Keratinocyte (primary cell): Measurements from ENCODE around the gene TNS1. TPM values are rescaled to one million over a fixed set of nuclear protein-coding genes. Genes with fewer than 3 reads are reported as not detected.
A peak's percentile ranks its signal among the peaks of the same experiment; 100 is the strongest.

Experiments used
- DNase-seq: peaks from one replicate; pipeline ENCODE4 v3.0.0-alpha.2; 2011; ENCODE audit warnings: low read depth, missing footprints, low spot score
- FAIRE-seq: peaks from 2 replicates; lab custom pipeline; 2011; peaks lifted over from hg19 to GRCh38; lab: Jason Lieb, UNC
- H2AFZ ChIP-seq: 2 replicates; pipeline ENCODE4 v1.6.0; 2012; ENCODE audit warnings: low read length, control low read depth, inconsistent platforms; ENCODE audit not compliant: control insufficient read depth
- H3K27ac ChIP-seq: 2 replicates; pipeline ENCODE4 v1.5.1; 2011; ENCODE audit warnings: low read length; ENCODE audit not compliant: control insufficient read depth, insufficient read depth
- H3K27me3 ChIP-seq: 3 replicates; pipeline ENCODE4 v1.6.0; 2011; ENCODE audit warnings: low read length; ENCODE audit not compliant: control insufficient read depth, insufficient read depth; ENCODE audit errors: extremely low read depth
- H3K36me3 ChIP-seq, 2 experiments: 2 replicates in 1 of 2; 3 replicates in 1 of 2; pipeline ENCODE4 v1.5.1; 2011; ENCODE audit warnings: low read length in 2 of 2, mild to moderate bottlenecking in 1 of 2; ENCODE audit not compliant: control insufficient read depth in 2 of 2, insufficient read depth in 2 of 2; ENCODE audit errors: extremely low read depth in 1 of 2
- H3K4me1 ChIP-seq: 3 replicates; pipeline ENCODE4 v1.5.1; 2011; ENCODE audit warnings: low read length; ENCODE audit not compliant: control insufficient read depth, insufficient read depth; ENCODE audit errors: extremely low read depth
- H3K4me2 ChIP-seq: 3 replicates; pipeline ENCODE4 v1.6.0; 2011; ENCODE audit warnings: low read depth, low read length; ENCODE audit not compliant: control insufficient read depth, insufficient read depth; ENCODE audit errors: extremely low read depth
- H3K4me3 ChIP-seq, 3 experiments: fragments of 200-600 bp in 1 of 3; sonication (generic) in 1 of 3; 2 replicates in 2 of 3; 3 replicates in 1 of 3; pipeline ENCODE4 v1.5.1; 2011 to 2016; ENCODE audit warnings: low read length in 3 of 3, mild to moderate bottlenecking in 3 of 3, control low read depth in 2 of 3, inconsistent platforms in 1 of 3, low read depth in 1 of 3, mixed read lengths in 1 of 3, mixed run types in 1 of 3, moderate library complexity in 1 of 3; ENCODE audit not compliant: control insufficient read depth in 2 of 3, insufficient read depth in 2 of 3; ENCODE audit errors: extremely low read depth in 1 of 3
- H3K79me2 ChIP-seq: 2 replicates; pipeline ENCODE4 v1.6.0; 2012; ENCODE audit warnings: low read length; ENCODE audit not compliant: control insufficient read depth, insufficient read depth
- H3K9ac ChIP-seq: 3 replicates; pipeline ENCODE4 v1.6.0; 2011; ENCODE audit warnings: low read length; ENCODE audit not compliant: control insufficient read depth, insufficient read depth; ENCODE audit errors: extremely low read depth
- H3K9me1 ChIP-seq: 3 replicates; pipeline ENCODE4 v1.6.0; 2011; ENCODE audit warnings: low read length; ENCODE audit not compliant: control insufficient read depth, insufficient read depth; ENCODE audit errors: extremely low read depth
- H3K9me3 ChIP-seq: 2 replicates; pipeline ENCODE4 v1.5.1; 2012; ENCODE audit warnings: low read depth, low read length; ENCODE audit not compliant: control insufficient read depth
- H4K20me1 ChIP-seq: 3 replicates; pipeline ENCODE4 v1.6.0; 2011; ENCODE audit warnings: low read length; ENCODE audit not compliant: control insufficient read depth, insufficient read depth; ENCODE audit errors: extremely low read depth
- EZH2 ChIP-seq: IDR thresholded peaks from one replicate; pipeline ENCODE4 v1.6.1; 2012; ENCODE audit warnings: inconsistent platforms, mild to moderate bottlenecking, low read length, moderate library complexity
- dilution Hi-C: fragments of 300-500 bp; cut with MboI; formaldehyde crosslinking; loops from one replicate; pipeline ENCODE4 v1.7.0; 2020; ENCODE audit warnings: low sequenced_read_pairs; ENCODE audit not compliant: extremely low pct_ligation_motif_present
- polyA plus RNA-seq, 5 experiments: library from polyadenylated mRNA; depleted of rRNA in 3 of 5; stranded (reverse) in 3 of 5; stranded (forward) in 1 of 5; unstranded in 1 of 5; fragments of >200 nt; gene quantifications; 1 replicate in 1 of 5; 2 replicates in 3 of 5; 3 replicates in 1 of 5; pipeline versions ENCODE4 v1.2.1 to v1.2.3, GENCODE V29; 2011 to 2012; ENCODE audit warnings: missing spikeins in 2 of 5, low read depth in 1 of 5, low replicate concordance in 1 of 5
- TF ChIP-seq, protein P1 (sequence below), 3 experiments: IDR thresholded peaks in 1 of 3; conservative IDR thresholded peaks in 1 of 3; optimal IDR thresholded peaks in 1 of 3; 2 replicates in 2 of 3; 3 replicates in 1 of 3; pipeline versions ENCODE3 to v1.5.1; 2011; ENCODE audit warnings: low read length in 3 of 3, mild to moderate bottlenecking in 3 of 3, moderate library complexity in 2 of 3, control low read depth in 1 of 3, inconsistent platforms in 1 of 3; ENCODE audit not compliant: insufficient read depth in 2 of 3; ENCODE audit errors: extremely low read depth in 1 of 3

Gene TNS1
- polyA plus RNA-seq, 1 donor (not counting 4 experiments of a cell fraction or from before 2014, with no cell fraction given): 2.5 TPM

DNA sequence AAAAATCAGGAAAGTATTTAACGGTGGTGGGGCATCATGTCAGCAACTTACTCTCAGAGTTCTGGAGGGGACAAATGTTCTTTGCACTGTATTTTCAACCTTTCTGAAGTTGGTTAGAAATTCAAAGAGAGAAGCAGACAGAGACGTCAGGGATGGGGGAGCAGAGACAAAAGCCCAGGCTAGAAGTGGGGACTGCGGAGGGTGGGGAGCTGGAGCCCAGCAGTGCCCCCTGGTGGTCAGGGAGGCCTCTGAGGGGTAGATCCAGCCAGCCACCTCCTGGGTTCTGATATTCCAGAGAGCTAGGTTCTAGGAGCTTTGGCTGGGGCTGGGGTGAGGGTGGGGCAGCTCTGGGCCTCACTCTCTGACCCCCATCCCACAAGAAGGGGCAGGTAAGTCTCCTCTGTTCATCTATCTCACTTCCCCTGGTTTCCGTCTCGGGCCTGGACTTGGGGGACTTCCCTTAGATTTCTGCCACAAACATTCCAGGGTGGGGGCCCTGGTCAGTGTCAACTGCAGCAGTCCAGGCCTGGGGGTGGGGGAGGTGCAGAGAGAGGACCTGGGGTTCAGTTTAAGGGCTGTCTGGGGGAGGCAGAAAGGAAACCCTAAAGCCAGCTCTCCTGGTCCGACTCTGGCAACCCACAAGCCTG lies 8.9 kb downstream of the TNS1 start:
- H3K9ac ChIP-seq: no peak overlapping the region
- H2AFZ ChIP-seq: no peak overlapping the region
- no peaks in the 10 kb centered on the region for H3K9me3 ChIP-seq
- no peak for FAIRE-seq
- no peak overlapping the region for H3K27ac ChIP-seq
- H3K4me3 ChIP-seq: no peak overlapping the region
- H3K4me2 ChIP-seq: no peak overlapping the region
- no peaks in the 10 kb centered on the region for H3K79me2 ChIP-seq
- peaks cover 27% of the 10 kb centered on the region for H3K4me1 ChIP-seq
- no peaks in the 10 kb centered on the region for H3K9me1 ChIP-seq
- TF ChIP-seq, protein P1, sequence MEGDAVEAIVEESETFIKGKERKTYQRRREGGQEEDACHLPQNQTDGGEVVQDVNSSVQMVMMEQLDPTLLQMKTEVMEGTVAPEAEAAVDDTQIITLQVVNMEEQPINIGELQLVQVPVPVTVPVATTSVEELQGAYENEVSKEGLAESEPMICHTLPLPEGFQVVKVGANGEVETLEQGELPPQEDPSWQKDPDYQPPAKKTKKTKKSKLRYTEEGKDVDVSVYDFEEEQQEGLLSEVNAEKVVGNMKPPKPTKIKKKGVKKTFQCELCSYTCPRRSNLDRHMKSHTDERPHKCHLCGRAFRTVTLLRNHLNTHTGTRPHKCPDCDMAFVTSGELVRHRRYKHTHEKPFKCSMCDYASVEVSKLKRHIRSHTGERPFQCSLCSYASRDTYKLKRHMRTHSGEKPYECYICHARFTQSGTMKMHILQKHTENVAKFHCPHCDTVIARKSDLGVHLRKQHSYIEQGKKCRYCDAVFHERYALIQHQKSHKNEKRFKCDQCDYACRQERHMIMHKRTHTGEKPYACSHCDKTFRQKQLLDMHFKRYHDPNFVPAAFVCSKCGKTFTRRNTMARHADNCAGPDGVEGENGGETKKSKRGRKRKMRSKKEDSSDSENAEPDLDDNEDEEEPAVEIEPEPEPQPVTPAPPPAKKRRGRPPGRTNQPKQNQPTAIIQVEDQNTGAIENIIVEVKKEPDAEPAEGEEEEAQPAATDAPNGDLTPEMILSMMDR (optimal IDR thresholded peaks at IDR 0.05 in 1 of 3, IDR thresholded peaks at IDR 0.05 in 1 of 3, conservative IDR thresholded peaks at IDR 0.05 in 1 of 3; ENCODE audit: extremely low read depth in 1 of 3, insufficient read depth in 2 of 3, low read length in 3 of 3): peak in 2 of 3 experiments; percentile 74 to 81
- TF ChIP-seq EZH2: no peak
- no peak for DNase-seq
- dilution Hi-C loops: no loop called here
- H3K36me3 ChIP-seq: no peaks in the 10 kb centered on the region
- no peaks in the 10 kb centered on the region for H3K27me3 ChIP-seq
- no peaks in the 10 kb centered on the region for H4K20me1 ChIP-seq

GRCh38 chr2:217993138-217993537 lies 9.7 kb downstream of the TNS1 start:
- no peaks in the 10 kb centered on the region for H3K9me1 ChIP-seq
- no peak overlapping the region for H3K4me3 ChIP-seq
- no peaks in the 10 kb centered on the region for H3K79me2 ChIP-seq
- DNase-seq (no peak), FAIRE-seq (no peak)
- peaks cover 35% of the 10 kb centered on the region for H3K4me1 ChIP-seq
- H3K9ac ChIP-seq: no peak overlapping the region
- TF ChIP-seq, protein P1 (optimal IDR thresholded peaks at IDR 0.05 in 1 of 3, IDR thresholded peaks at IDR 0.05 in 1 of 3, conservative IDR thresholded peaks at IDR 0.05 in 1 of 3; ENCODE audit: extremely low read depth in 1 of 3, insufficient read depth in 2 of 3, low read length in 3 of 3): no peak
- no peak for TF ChIP-seq EZH2
- H2AFZ ChIP-seq: no peak overlapping the region
- peaks cover 3% of the 10 kb centered on the region for H4K20me1 ChIP-seq
- no peaks in the 10 kb centered on the region for H3K36me3 ChIP-seq
- dilution Hi-C loops: no loop called here
- H3K9me3 ChIP-seq: no peaks in the 10 kb centered on the region
- no peaks in the 10 kb centered on the region for H3K27me3 ChIP-seq
- H3K4me2 ChIP-seq: no peak overlapping the region
- H3K27ac ChIP-seq: no peak overlapping the region
